K562 (cell line): ENCODE data around the gene EEFSEC. TPM values are rescaled to one million over a fixed set of nuclear protein-coding genes. Genes with fewer than 3 reads are reported as not detected.

Experiments used
- ATAC-seq: fragments of 200-7000 bp; cut with Tn5 transposase; 3 replicates; pipeline ENCODE4 v1.9.1; 2020; ENCODE audit warnings: moderate library complexity
- BruUV-seq: library from RNA; stranded (reverse); fragments of 400-500 nt; replicated peaks from 2 replicates; lab custom pipeline; 2021; lab: Mats Ljungman, UMichigan
- CTCF ChIA-PET: fragments of 300-600 bp; formaldehyde crosslinking; extraction: SDS; loops from one replicate; lab custom pipeline; 2021; ENCODE audit warnings: low intra/inter-chr PET ratio; lab: Yijun Ruan, JAX
- POLR2A ChIA-PET: fragments of 300-600, 350-650 bp; sonication (Branson Sonifier 250); formaldehyde crosslinking; extraction: SDS; loops from one replicate; lab custom pipeline; 2021; ENCODE audit warnings: antibody characterized with exemption, inconsistent platforms; lab: Yijun Ruan, JAX
- DNase-seq, 4 experiments: peaks; one replicate each; pipeline versions ENCODE4 v3.0.0 to v3.0.0-alpha.2; 2011 to 2018; ENCODE audit warnings: low spot score in 3 of 4, mixed read lengths in 3 of 4; ENCODE audit errors: extremely low read depth in 1 of 4
- FAIRE-seq: peaks from 2 replicates; lab custom pipeline; 2011; peaks lifted over from hg19 to GRCh38; lab: Jason Lieb, UNC
- H2AFZ ChIP-seq: 2 replicates; pipeline ENCODE4 v1.6.0; 2011; ENCODE audit warnings: low read depth, low read length, control low read depth, inconsistent platforms
- H3K27ac ChIP-seq: fragments of 200-600 bp; 3 replicates; pipeline ENCODE4 v1.8.0; 2011; ENCODE audit warnings: low read depth, mild to moderate bottlenecking, control low read depth, inconsistent platforms, low read length, moderate library complexity, mixed read lengths; ENCODE audit errors: extremely low read depth
- H3K27me3 ChIP-seq, 2 experiments: fragments of 300-600 bp in 1 of 2; 2 replicates in 1 of 2; 3 replicates in 1 of 2; pipeline versions ENCODE4 v1.6.0 to v1.8.0; 2011; ENCODE audit warnings: inconsistent platforms in 2 of 2, low read length in 2 of 2, mild to moderate bottlenecking in 1 of 2, mixed read lengths in 1 of 2, moderate library complexity in 1 of 2; ENCODE audit not compliant: control insufficient read depth in 2 of 2, insufficient read depth in 2 of 2
- H3K36me3 ChIP-seq: fragments of 300-600 bp; 3 replicates; pipeline ENCODE4 v1.8.0; 2011; ENCODE audit warnings: mild to moderate bottlenecking, low read length, inconsistent platforms; ENCODE audit not compliant: control insufficient read depth, insufficient read depth
- H3K4me1 ChIP-seq, 2 experiments: fragments of 200-600 bp in 1 of 2; replicated peaks in 1 of 2; 2 replicates in 1 of 2; 3 replicates in 1 of 2; pipeline versions ENCODE4 v1.5.1 to v1.8.0; 2011; ENCODE audit warnings: inconsistent platforms in 2 of 2, low read length in 2 of 2, mild to moderate bottlenecking in 1 of 2, mixed read lengths in 1 of 2, moderate library complexity in 1 of 2; ENCODE audit not compliant: control insufficient read depth in 2 of 2, insufficient read depth in 2 of 2
- H3K4me2 ChIP-seq: 2 replicates; pipeline ENCODE4 v1.6.1; 2011; ENCODE audit warnings: low read length, control low read depth, inconsistent platforms, mixed read lengths; ENCODE audit not compliant: insufficient read depth
- H3K4me3 ChIP-seq: fragments of 200-600 bp; sonication (generic), shearing (Covaris generic); 2 replicates; pipeline ENCODE4 v1.5.1; 2016; ENCODE audit warnings: control low read depth, inconsistent platforms
- H3K79me2 ChIP-seq: fragments of 200-600 bp; 3 replicates; pipeline ENCODE4 v1.8.0; 2011; ENCODE audit warnings: low read length, inconsistent platforms; ENCODE audit not compliant: control insufficient read depth, insufficient read depth
- H3K9ac ChIP-seq, 2 experiments: 2 replicates each; pipeline versions ENCODE4 v1.6.0 to v1.6.1; 2011; ENCODE audit warnings: low read depth in 2 of 2, low read length in 2 of 2, control low read depth in 1 of 2, inconsistent platforms in 1 of 2, mild to moderate bottlenecking in 1 of 2, mixed read lengths in 1 of 2; ENCODE audit not compliant: insufficient read depth in 1 of 2
- H3K9me1 ChIP-seq: one replicate; pipeline ENCODE4 v1.6.0; 2011; ENCODE audit warnings: inconsistent platforms, mild to moderate bottlenecking, low read length, moderate library complexity; ENCODE audit not compliant: control insufficient read depth, insufficient read depth
- H3K9me3 ChIP-seq: replicated peaks from 2 replicates; pipeline ENCODE4 v1.5.1; 2011; ENCODE audit warnings: low read depth, low read length, inconsistent platforms; ENCODE audit not compliant: control insufficient read depth, insufficient read depth
- H4K20me1 ChIP-seq: replicated peaks from 2 replicates; pipeline ENCODE4 v1.6.1; 2011; ENCODE audit warnings: low read length, inconsistent platforms, mixed read lengths; ENCODE audit not compliant: control insufficient read depth, insufficient read depth
- CEBPB ChIP-seq: fragments of 450-650 bp; IDR thresholded peaks from 2 replicates; pipeline ENCODE4 v1.6.1; 2016; ENCODE audit warnings: missing genetic modification characterization, missing compliant biosample characterization
- DACH1 ChIP-seq: fragments of 450-650 bp; IDR thresholded peaks from 2 replicates; pipeline ENCODE4 v1.6.1; 2018; ENCODE audit not compliant: partially characterized antibody
- ETV6 ChIP-seq, 3 experiments: fragments of 150-350 bp in 1 of 3; sonication (generic) in 1 of 3; formaldehyde crosslinking in 1 of 3; IDR thresholded peaks; 2 replicates each; pipeline versions ENCODE4 v1.6.1 to v1.8.0; 2014 to 2022; ENCODE audit warnings: borderline replicate concordance in 2 of 3, low read depth in 2 of 3, antibody characterized with exemption in 1 of 3, low read length in 1 of 3, mild to moderate bottlenecking in 1 of 3, missing genetic modification reagents in 1 of 3
- GTF2E2 ChIP-seq: fragments of 200-800 bp; sonication (Bioruptor generic); IDR thresholded peaks from 2 replicates; pipeline ENCODE4 v1.6.1; 2016; ENCODE audit warnings: missing genetic modification characterization, missing compliant biosample characterization
- HDAC8 ChIP-seq: fragments of 450-650 bp; IDR thresholded peaks from 2 replicates; pipeline ENCODE4 v1.6.1; 2016; ENCODE audit warnings: mild to moderate bottlenecking, missing genetic modification characterization, moderate library complexity, missing compliant biosample characterization
- HDGF ChIP-seq: fragments of 450-650 bp; IDR thresholded peaks from 2 replicates; pipeline ENCODE4 v1.6.1; 2016
- NFE2L1 ChIP-seq: fragments of 450-650 bp; IDR thresholded peaks from 2 replicates; pipeline ENCODE4 v1.6.1; 2016; ENCODE audit warnings: missing genetic modification characterization, low read depth, mild to moderate bottlenecking, missing compliant biosample characterization, moderate library complexity, borderline replicate concordance
- POLR3G ChIP-seq: IDR thresholded peaks from 2 replicates; pipeline ENCODE4 v1.6.1; 2011; ENCODE audit not compliant: insufficient read length, insufficient replicate concordance; ENCODE audit errors: extremely low read depth
- RAD21 ChIP-seq, 2 experiments: fragments of 250-450 bp in 1 of 2; fragments of 450-650 bp in 1 of 2; sonication (Bioruptor Pico) in 1 of 2; formaldehyde crosslinking in 1 of 2; IDR thresholded peaks in 1 of 2; conservative IDR thresholded peaks in 1 of 2; 2 replicates each; pipeline versions ENCODE4 v1.4.0 to v1.8.0; 2020 to 2022; ENCODE audit warnings: mild to moderate bottlenecking in 2 of 2, moderate library complexity in 1 of 2
- SOX6 ChIP-seq: fragments of 450-650 bp; IDR thresholded peaks from 2 replicates; pipeline ENCODE4 v1.6.1; 2014; ENCODE audit warnings: mild to moderate bottlenecking
- STAT5B ChIP-seq: fragments of 250-450 bp; sonication (Bioruptor Pico); IDR thresholded peaks from 2 replicates; pipeline ENCODE4 v1.8.0; 2021; ENCODE audit warnings: mild to moderate bottlenecking, inconsistent platforms
- ZNF121 ChIP-seq: sonication (generic); formaldehyde crosslinking; conservative IDR thresholded peaks from 2 replicates; pipeline ENCODE4 v1.8.0; 2022; ENCODE audit warnings: missing genetic modification reagents
- WGBS: fragments of 100-300 bp; shearing (Covaris generic); methylation state at CpG from one replicate; pipeline ENCODE4 v1.1.6; 2016; ENCODE audit warnings: low coverage, mixed read lengths; ENCODE audit not compliant: insufficient coverage; ENCODE audit errors: missing lambda C conversion rate; 5-methylcytosine and 5-hydroxymethylcytosine counted together
- in situ Hi-C: fragments of 300-500 bp; cut with MboI; formaldehyde crosslinking; loops from 4 replicates; pipeline ENCODE4 v1.15.0; 2018; ENCODE audit warnings: inconsistent platforms, mixed read lengths
- intact Hi-C: fragments of 100-400 bp; cut with micrococcal nuclease; formaldehyde crosslinking; loops from 2 replicates; pipeline ENCODE4 v1.14.2; 2022
- polyA plus RNA-seq, 8 experiments: library from polyadenylated mRNA; depleted of rRNA in 4 of 8; stranded (reverse) in 5 of 8; unstranded in 3 of 8; fragments of >200 nt; fragmentation: Nextera tagmentation in 2 of 8; fragmentation: Illumina TruSeq in 1 of 8; extraction: Ambion mirVana in 2 of 8; extraction: Trizol in 1 of 8; gene quantifications; 2 replicates each; pipeline versions ENCODE4 v1.2.1 to v1.2.3, GENCODE V29; 2011 to 2014; ENCODE audit warnings: inconsistent platforms in 1 of 8, missing spikeins in 1 of 8
- total RNA-seq, 7 experiments: library from RNA; depleted of rRNA in 6 of 7; stranded (reverse); fragments of >200 nt in 6 of 7; fragmentation: Illumina TruSeq in 2 of 7; extraction: Trizol in 2 of 7; gene quantifications; 2 replicates each; pipeline versions ENCODE4 v1.2.1 to v1.2.3, GENCODE V29; 2011 to 2021; ENCODE audit warnings: low replicate concordance in 1 of 7

The EEFSEC gene
- total and polyA plus RNA-seq, 9 of the 15 experiments (the other 6 are each of a cell fraction or from before 2014, with no cell fraction given), result 0.35 to 11.8 (median 7.7) TPM

DNA sequence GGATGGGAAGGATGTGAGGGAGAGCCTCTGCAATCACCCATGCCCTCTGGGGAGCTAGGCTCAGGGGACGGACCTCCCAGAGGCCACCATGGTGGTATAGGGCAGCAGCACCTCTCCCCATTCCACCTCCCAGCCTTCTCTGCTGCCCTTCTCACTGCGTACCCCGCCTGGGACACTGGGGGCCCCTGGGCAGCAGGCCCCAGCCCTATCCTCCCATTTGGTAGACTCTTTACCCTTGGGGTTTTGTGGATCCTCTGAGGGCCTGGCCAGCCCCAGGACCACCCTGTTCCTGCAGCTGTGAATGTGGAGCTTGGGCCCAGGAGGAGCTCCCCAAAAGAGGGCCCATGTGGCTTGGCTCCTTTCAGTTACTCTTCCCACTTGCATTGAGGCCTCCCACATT, 181.5 kb downstream of the EEFSEC start:
- no peak overlapping the region for H2AFZ ChIP-seq
- ChIA-PET CTCF (no interaction called here), POLR2A (interaction anchor here (0.6 kb wide), 1 partner anchor 53 kb away, joined by 4 read pairs; no protein-coding TSS in a partner anchor)
- DNase-seq (no peak), FAIRE-seq (no peak), ATAC-seq (no peak)
- H3K9me1 ChIP-seq, result no peaks in the 10 kb centered on the region
- no peaks in the 10 kb centered on the region for H4K20me1 ChIP-seq
- no peak overlapping the region for H3K27ac ChIP-seq
- H3K27me3 ChIP-seq, result no peaks in the 10 kb centered on the region
- no peaks in the 10 kb centered on the region for H3K36me3 ChIP-seq
- no TSS peak for BruUV-seq
- intact Hi-C loops (no loop called here), in situ Hi-C loops (no loop called here)
- peaks cover 4 to 15% of the 10 kb centered on the region in 2 experiments for H3K4me1 ChIP-seq
- no peaks in the 10 kb centered on the region for H3K9me3 ChIP-seq
- H3K9ac ChIP-seq, result peak overlapping the region in 1 of 2 experiments; percentile 52; a peak in 1 of 4 replicates
- no peaks in the 10 kb centered on the region for H3K79me2 ChIP-seq
- TF ChIP-seq NFE2L1 (tag) (no peak), POLR3G (no peak), GTF2E2 (no peak), ETV6 (IDR thresholded peaks at IDR 0.05; ENCODE audit: borderline replicate concordance in 1 of 2, low read depth in 2 of 2, low read length in 1 of 2) (no peak), ETV6 (CRISPR knock-in tag; IDR thresholded peaks at IDR 0.05; ENCODE audit: borderline replicate concordance) (no peak), SOX6 (no peak), HDGF (no peak), CEBPB (no peak), HDAC8 (tag) (no peak), RAD21 (CRISPR knock-in tag; conservative IDR thresholded peaks at IDR 0.05 in 1 of 2, IDR thresholded peaks at IDR 0.05 in 1 of 2) (no peak), STAT5B (CRISPR knock-in tag) (no peak), ZNF121 (CRISPR knock-in tag) (no peak), DACH1 (no peak)
- WGBS, result 93% methylated on average over 3 of the region's 3 CpGs
- no peak overlapping the region for H3K4me3 ChIP-seq
- no peak overlapping the region for H3K4me2 ChIP-seq
